Coronary artery (tissue), 2 donors: ENCODE data around the gene NALCN.

ENCODE experiments used
- DNase-seq: peaks from one replicate; pipeline ENCODE4 v3.0.0-alpha.2; 2017; ENCODE audit warnings: low spot score
- H3K27ac ChIP-seq, 2 donors: fragments of 200-600 bp; sonication (generic); one replicate each; pipeline ENCODE4 v1.5.1; 2016 to 2019
- H3K4me3 ChIP-seq: fragments of 200-600 bp; sonication (generic); 2 replicates; pipeline ENCODE4 v1.5.1; 2016; ENCODE audit warnings: mild to moderate bottlenecking, moderate library complexity
- TF ChIP-seq, protein P1 (sequence below): fragments of 200-600 bp; sonication (generic); IDR thresholded peaks from one replicate; pipeline ENCODE4 v1.5.1; 2019; ENCODE audit warnings: antibody characterized with exemption

Gene NALCN

DNA sequence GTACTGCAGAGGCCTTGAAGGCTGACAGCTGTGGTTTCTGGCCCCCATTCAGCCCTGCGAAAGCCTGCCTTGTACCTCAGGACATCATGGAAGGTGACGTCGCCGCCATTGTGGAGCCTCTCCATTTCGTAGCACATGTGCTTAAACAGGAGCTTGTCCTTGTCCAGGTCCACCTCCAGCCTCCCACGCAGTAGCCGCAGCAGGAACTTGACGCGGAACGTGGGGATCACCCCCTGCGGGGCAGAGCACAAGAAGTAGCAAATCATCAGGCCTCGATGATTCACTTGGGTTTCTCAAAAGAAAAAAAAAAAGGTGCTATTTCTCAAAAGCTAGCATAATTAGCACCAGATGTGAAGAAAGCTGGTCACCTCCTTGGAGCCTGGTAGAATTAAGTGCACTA is 351.0 kb downstream of the NALCN start:
- no peak for DNase-seq
- TF ChIP-seq, protein P1, sequence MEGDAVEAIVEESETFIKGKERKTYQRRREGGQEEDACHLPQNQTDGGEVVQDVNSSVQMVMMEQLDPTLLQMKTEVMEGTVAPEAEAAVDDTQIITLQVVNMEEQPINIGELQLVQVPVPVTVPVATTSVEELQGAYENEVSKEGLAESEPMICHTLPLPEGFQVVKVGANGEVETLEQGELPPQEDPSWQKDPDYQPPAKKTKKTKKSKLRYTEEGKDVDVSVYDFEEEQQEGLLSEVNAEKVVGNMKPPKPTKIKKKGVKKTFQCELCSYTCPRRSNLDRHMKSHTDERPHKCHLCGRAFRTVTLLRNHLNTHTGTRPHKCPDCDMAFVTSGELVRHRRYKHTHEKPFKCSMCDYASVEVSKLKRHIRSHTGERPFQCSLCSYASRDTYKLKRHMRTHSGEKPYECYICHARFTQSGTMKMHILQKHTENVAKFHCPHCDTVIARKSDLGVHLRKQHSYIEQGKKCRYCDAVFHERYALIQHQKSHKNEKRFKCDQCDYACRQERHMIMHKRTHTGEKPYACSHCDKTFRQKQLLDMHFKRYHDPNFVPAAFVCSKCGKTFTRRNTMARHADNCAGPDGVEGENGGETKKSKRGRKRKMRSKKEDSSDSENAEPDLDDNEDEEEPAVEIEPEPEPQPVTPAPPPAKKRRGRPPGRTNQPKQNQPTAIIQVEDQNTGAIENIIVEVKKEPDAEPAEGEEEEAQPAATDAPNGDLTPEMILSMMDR, result no peak
- Histone ChIP-seq H3K4me3 (no peak overlapping the region), H3K27ac (no peak overlapping the region)

DNA sequence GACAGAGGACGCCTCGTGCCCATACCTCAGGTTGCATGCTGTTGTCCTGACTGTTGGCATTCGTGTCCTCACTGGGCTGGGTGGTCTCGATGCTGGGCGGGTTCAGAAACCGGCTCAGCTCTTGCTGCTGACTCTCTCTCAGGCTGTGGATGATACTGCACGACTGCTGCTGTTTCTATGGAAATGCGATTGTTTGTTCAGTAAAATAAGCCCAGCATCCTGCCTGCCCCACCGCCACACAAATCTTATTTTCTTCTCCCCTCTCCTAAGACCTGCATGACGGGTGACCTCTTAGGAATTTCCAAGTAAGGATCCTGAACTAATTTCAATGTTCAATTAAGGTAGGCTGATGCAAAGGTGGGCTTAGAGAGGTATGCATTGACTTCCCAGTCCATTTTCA is 356.5 kb downstream of the NALCN start:
- Histone ChIP-seq H3K27ac (no peak overlapping the region), H3K4me3 (no peak overlapping the region)
- DNase-seq, result no peak
- TF ChIP-seq, protein P1, result no peak

DNA sequence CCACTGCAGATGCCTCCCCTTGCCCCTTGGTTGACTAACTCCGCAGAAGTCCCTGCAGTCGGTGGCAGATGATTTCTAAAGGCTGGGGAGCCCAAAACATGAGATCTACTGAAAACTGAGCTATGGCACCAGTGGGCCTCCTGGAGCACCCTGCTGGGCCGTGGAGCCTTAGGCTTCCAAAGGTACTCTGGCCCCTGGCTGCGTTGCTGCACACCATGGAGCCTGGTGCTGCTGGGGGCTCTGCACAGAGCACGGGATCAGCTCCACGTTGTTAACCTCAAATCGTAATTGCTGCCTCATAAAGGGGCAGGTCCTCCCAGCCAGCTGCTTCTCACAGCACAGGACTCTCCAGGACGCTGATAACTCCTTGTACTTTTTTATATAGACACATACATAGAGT is 357.5 kb downstream of the NALCN start:
- TF ChIP-seq, protein P1, result no peak
- Histone ChIP-seq H3K4me3 (no peak overlapping the region), H3K27ac (no peak overlapping the region)
- DNase-seq, result no peak

DNA sequence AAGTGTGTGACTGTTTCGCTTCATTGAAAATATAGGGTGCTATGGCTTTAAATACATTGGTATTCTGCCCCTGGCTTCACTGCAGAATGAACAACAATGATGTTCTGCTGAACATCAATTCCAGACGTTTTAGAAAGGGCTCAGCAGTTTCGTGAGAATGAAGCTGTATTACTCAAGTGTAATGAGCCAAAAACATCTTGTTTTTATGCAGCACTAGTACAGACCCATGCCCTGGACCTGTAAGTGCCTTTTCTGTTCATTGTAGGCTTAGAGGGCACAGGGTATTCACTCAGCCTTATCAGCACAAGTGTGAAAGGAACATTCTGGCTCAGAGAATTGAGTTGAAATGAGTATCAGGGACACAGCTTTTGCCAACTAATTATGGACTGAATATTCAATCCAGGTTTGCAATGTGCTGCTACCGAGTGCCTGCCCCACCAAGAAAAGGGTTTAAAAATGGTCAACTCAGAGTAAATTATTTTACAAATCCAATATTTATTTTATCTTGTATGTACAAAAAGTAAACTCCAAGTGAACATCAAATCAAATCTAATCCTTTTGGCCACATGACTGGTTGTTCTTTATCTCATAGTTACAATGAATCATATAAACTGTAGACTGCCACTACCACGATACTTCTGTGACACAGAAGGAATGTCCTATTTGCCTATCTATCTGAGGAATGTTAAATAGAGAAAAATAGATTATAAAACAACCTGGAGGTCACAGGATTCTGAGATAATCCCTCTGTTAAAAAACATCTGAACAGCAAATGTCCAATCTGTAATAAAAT is 362.8 kb downstream of the NALCN start:
- no peak overlapping the region for H3K4me3 ChIP-seq
- H3K27ac ChIP-seq, result no peak overlapping the region
- no peak for DNase-seq
- TF ChIP-seq, protein P1, result no peak

DNA sequence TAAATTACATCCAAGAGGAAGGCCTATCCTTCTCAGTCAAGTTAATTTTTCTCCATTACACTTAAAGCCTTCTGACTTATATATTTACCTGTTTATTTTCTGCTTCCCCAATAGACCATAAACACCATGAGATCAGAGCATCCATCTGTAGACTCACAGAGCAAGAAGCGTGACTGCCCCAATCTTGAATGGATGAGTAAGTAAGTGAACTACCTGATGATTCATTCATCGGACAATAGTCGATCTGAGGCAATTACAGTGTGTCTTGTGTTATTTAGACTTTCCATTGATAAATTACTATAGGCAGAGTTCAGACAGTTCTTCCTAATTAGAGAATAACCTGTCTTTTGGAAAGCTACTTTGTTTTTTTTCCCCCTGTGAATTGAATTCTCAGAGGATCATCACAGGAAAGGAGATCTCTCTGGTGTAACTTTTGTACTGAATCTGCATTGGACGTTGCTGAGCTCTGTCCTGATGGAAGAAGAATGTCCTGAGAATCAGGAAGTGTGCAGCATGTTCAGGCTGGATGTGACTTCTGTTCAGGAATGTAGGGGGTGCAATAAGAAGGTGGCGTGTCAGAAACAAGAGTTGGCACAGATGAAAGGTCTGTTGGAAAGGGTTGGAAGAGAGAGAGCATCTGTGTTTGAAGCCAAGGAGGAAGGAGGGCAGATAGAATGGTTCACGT is 367.0 kb downstream of the NALCN start:
- TF ChIP-seq, protein P1, result no peak
- H3K27ac ChIP-seq, result no peak overlapping the region
- no peak for DNase-seq
- no peak overlapping the region for H3K4me3 ChIP-seq

DNA sequence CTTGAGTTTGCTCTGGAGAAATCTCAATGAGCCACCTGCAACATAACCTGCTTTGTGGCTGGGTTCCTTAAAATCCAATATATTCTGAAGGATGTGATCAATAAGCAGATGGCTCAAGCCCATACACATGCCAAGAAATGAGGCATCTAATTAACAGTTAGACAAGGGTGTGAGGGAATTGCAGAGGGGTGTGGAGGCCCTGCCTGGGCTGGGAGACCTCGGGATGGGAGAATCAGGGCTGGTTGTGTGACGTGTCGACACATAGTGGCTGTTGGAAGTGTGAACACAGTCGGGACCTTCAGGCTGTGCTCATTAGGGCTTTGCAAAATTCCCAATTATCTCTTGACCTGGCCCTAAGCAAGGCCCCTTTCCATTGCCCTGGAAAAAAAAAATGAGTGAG is 379.8 kb downstream of the NALCN start:
- TF ChIP-seq, protein P1, result no peak
- DNase-seq, result no peak
- no peak overlapping the region for H3K4me3 ChIP-seq
- no peak overlapping the region for H3K27ac ChIP-seq
